K562 (cell line): ENCODE results near the gene NRN1. TPM values are rescaled to one million over a fixed set of nuclear protein-coding genes. Genes with fewer than 3 reads are reported as not detected.

Experiments
- ATAC-seq: fragments of 200-7000 bp; cut with Tn5 transposase; 3 replicates; pipeline ENCODE4 v1.9.1; 2020; ENCODE audit warnings: moderate library complexity
- BruUV-seq: library from RNA; stranded (reverse); fragments of 400-500 nt; replicated peaks from 2 replicates; lab custom pipeline; 2021; lab: Mats Ljungman, UMichigan
- CTCF ChIA-PET: fragments of 300-600 bp; formaldehyde crosslinking; extraction: SDS; loops from one replicate; lab custom pipeline; 2021; ENCODE audit warnings: low intra/inter-chr PET ratio; lab: Yijun Ruan, JAX
- POLR2A ChIA-PET: fragments of 300-600, 350-650 bp; sonication (Branson Sonifier 250); formaldehyde crosslinking; extraction: SDS; loops from one replicate; lab custom pipeline; 2021; ENCODE audit warnings: antibody characterized with exemption, inconsistent platforms; lab: Yijun Ruan, JAX
- DNase-seq, 4 experiments: peaks; one replicate each; pipeline versions ENCODE4 v3.0.0 to v3.0.0-alpha.2; 2011 to 2018; ENCODE audit warnings: low spot score in 3 of 4, mixed read lengths in 3 of 4; ENCODE audit errors: extremely low read depth in 1 of 4
- FAIRE-seq: peaks from 2 replicates; lab custom pipeline; 2011; peaks lifted over from hg19 to GRCh38; lab: Jason Lieb, UNC
- H2AFZ ChIP-seq: 2 replicates; pipeline ENCODE4 v1.6.0; 2011; ENCODE audit warnings: low read depth, low read length, control low read depth, inconsistent platforms
- H3K27ac ChIP-seq: fragments of 200-600 bp; 3 replicates; pipeline ENCODE4 v1.8.0; 2011; ENCODE audit warnings: low read depth, mild to moderate bottlenecking, control low read depth, inconsistent platforms, low read length, moderate library complexity, mixed read lengths; ENCODE audit errors: extremely low read depth
- H3K27me3 ChIP-seq, 2 experiments: fragments of 300-600 bp in 1 of 2; 2 replicates in 1 of 2; 3 replicates in 1 of 2; pipeline versions ENCODE4 v1.6.0 to v1.8.0; 2011; ENCODE audit warnings: inconsistent platforms in 2 of 2, low read length in 2 of 2, mild to moderate bottlenecking in 1 of 2, mixed read lengths in 1 of 2, moderate library complexity in 1 of 2; ENCODE audit not compliant: control insufficient read depth in 2 of 2, insufficient read depth in 2 of 2
- H3K36me3 ChIP-seq: fragments of 300-600 bp; 3 replicates; pipeline ENCODE4 v1.8.0; 2011; ENCODE audit warnings: mild to moderate bottlenecking, low read length, inconsistent platforms; ENCODE audit not compliant: control insufficient read depth, insufficient read depth
- H3K4me1 ChIP-seq, 2 experiments: fragments of 200-600 bp in 1 of 2; replicated peaks in 1 of 2; 2 replicates in 1 of 2; 3 replicates in 1 of 2; pipeline versions ENCODE4 v1.5.1 to v1.8.0; 2011; ENCODE audit warnings: inconsistent platforms in 2 of 2, low read length in 2 of 2, mild to moderate bottlenecking in 1 of 2, mixed read lengths in 1 of 2, moderate library complexity in 1 of 2; ENCODE audit not compliant: control insufficient read depth in 2 of 2, insufficient read depth in 2 of 2
- H3K4me2 ChIP-seq: 2 replicates; pipeline ENCODE4 v1.6.1; 2011; ENCODE audit warnings: low read length, control low read depth, inconsistent platforms, mixed read lengths; ENCODE audit not compliant: insufficient read depth
- H3K4me3 ChIP-seq: fragments of 200-600 bp; sonication (generic), shearing (Covaris generic); 2 replicates; pipeline ENCODE4 v1.5.1; 2016; ENCODE audit warnings: control low read depth, inconsistent platforms
- H3K79me2 ChIP-seq: fragments of 200-600 bp; 3 replicates; pipeline ENCODE4 v1.8.0; 2011; ENCODE audit warnings: low read length, inconsistent platforms; ENCODE audit not compliant: control insufficient read depth, insufficient read depth
- H3K9ac ChIP-seq, 2 experiments: 2 replicates each; pipeline versions ENCODE4 v1.6.0 to v1.6.1; 2011; ENCODE audit warnings: low read depth in 2 of 2, low read length in 2 of 2, control low read depth in 1 of 2, inconsistent platforms in 1 of 2, mild to moderate bottlenecking in 1 of 2, mixed read lengths in 1 of 2; ENCODE audit not compliant: insufficient read depth in 1 of 2
- H3K9me1 ChIP-seq: one replicate; pipeline ENCODE4 v1.6.0; 2011; ENCODE audit warnings: inconsistent platforms, mild to moderate bottlenecking, low read length, moderate library complexity; ENCODE audit not compliant: control insufficient read depth, insufficient read depth
- H3K9me3 ChIP-seq: replicated peaks from 2 replicates; pipeline ENCODE4 v1.5.1; 2011; ENCODE audit warnings: low read depth, low read length, inconsistent platforms; ENCODE audit not compliant: control insufficient read depth, insufficient read depth
- H4K20me1 ChIP-seq: replicated peaks from 2 replicates; pipeline ENCODE4 v1.6.1; 2011; ENCODE audit warnings: low read length, inconsistent platforms, mixed read lengths; ENCODE audit not compliant: control insufficient read depth, insufficient read depth
- CHCHD3 ChIP-seq: fragments of 250-450 bp; sonication (Bioruptor Pico); IDR thresholded peaks from 2 replicates; pipeline ENCODE4 v2.1.2; 2022; ENCODE audit warnings: mild to moderate bottlenecking
- E4F1 ChIP-seq: fragments of 250-450 bp; sonication (Bioruptor Pico); IDR thresholded peaks from 2 replicates; pipeline ENCODE4 v1.5.0; 2021; ENCODE audit warnings: mild to moderate bottlenecking, borderline replicate concordance
- EGR1 ChIP-seq: fragments of 450-650 bp; conservative IDR thresholded peaks from 2 replicates; pipeline ENCODE4 v1.6.1; 2017; ENCODE audit warnings: mild to moderate bottlenecking
- MAFG ChIP-seq: fragments of 450-650 bp; conservative IDR thresholded peaks from 2 replicates; pipeline ENCODE4 v1.6.1; 2016; ENCODE audit warnings: missing genetic modification characterization, missing compliant biosample characterization
- MLX ChIP-seq, 2 experiments: fragments of 450-650 bp in 1 of 2; sonication (generic) in 1 of 2; formaldehyde crosslinking; conservative IDR thresholded peaks; 2 replicates each; pipeline versions ENCODE4 v1.4.0 to v1.8.1; 2020 to 2022; ENCODE audit warnings: mild to moderate bottlenecking in 1 of 2, missing genetic modification reagents in 1 of 2
- NBN ChIP-seq: fragments of 450-650 bp; IDR thresholded peaks from 2 replicates; pipeline ENCODE4 v1.6.1; 2016; ENCODE audit warnings: low read depth, mild to moderate bottlenecking
- PHB ChIP-seq: fragments of 250-450 bp; sonication (Bioruptor Pico); IDR thresholded peaks from 2 replicates; pipeline ENCODE4 v1.5.0; 2021
- PURB ChIP-seq: sonication (generic); formaldehyde crosslinking; IDR thresholded peaks from 2 replicates; pipeline ENCODE4 v1.9.0; 2021; ENCODE audit warnings: low read depth, mild to moderate bottlenecking, missing genetic modification reagents
- RBM15 ChIP-seq: fragments of 200-400 bp; formaldehyde crosslinking; IDR thresholded peaks from 2 replicates; pipeline ENCODE4 v1.6.1; 2018; ENCODE audit warnings: mild to moderate bottlenecking, low read length, moderate library complexity; ENCODE audit not compliant: insufficient read depth
- THRB ChIP-seq: fragments of 450-650 bp; formaldehyde crosslinking; conservative IDR thresholded peaks from 2 replicates; pipeline ENCODE4 v1.4.0; 2022; ENCODE audit warnings: mild to moderate bottlenecking, missing genetic modification characterization
- ZBTB2 ChIP-seq: fragments of 450-650 bp; IDR thresholded peaks from 2 replicates; pipeline ENCODE4 v1.6.1; 2016; ENCODE audit warnings: antibody characterized with exemption
- ZNF696 ChIP-seq: fragments of 250-450 bp; sonication (Bioruptor Pico); conservative IDR thresholded peaks from 2 replicates; pipeline ENCODE4 v1.4.0; 2020; ENCODE audit warnings: mild to moderate bottlenecking, moderate library complexity
- ZNF766 ChIP-seq: fragments of 200-800 bp; sonication (Bioruptor generic); conservative IDR thresholded peaks from 2 replicates; pipeline ENCODE4 v1.6.1; 2016; ENCODE audit warnings: missing genetic modification characterization, missing compliant biosample characterization
- WGBS: fragments of 100-300 bp; shearing (Covaris generic); methylation state at CpG from one replicate; pipeline ENCODE4 v1.1.6; 2016; ENCODE audit warnings: low coverage, mixed read lengths; ENCODE audit not compliant: insufficient coverage; ENCODE audit errors: missing lambda C conversion rate; 5-methylcytosine and 5-hydroxymethylcytosine counted together
- in situ Hi-C: fragments of 300-500 bp; cut with MboI; formaldehyde crosslinking; loops from 4 replicates; pipeline ENCODE4 v1.15.0; 2018; ENCODE audit warnings: inconsistent platforms, mixed read lengths
- intact Hi-C: fragments of 100-400 bp; cut with micrococcal nuclease; formaldehyde crosslinking; loops from 2 replicates; pipeline ENCODE4 v1.14.2; 2022
- polyA plus RNA-seq, 8 experiments: library from polyadenylated mRNA; depleted of rRNA in 4 of 8; stranded (reverse) in 5 of 8; unstranded in 3 of 8; fragments of >200 nt; fragmentation: Nextera tagmentation in 2 of 8; fragmentation: Illumina TruSeq in 1 of 8; extraction: Ambion mirVana in 2 of 8; extraction: Trizol in 1 of 8; gene quantifications; 2 replicates each; pipeline versions ENCODE4 v1.2.1 to v1.2.3, GENCODE V29; 2011 to 2014; ENCODE audit warnings: inconsistent platforms in 1 of 8, missing spikeins in 1 of 8
- total RNA-seq, 7 experiments: library from RNA; depleted of rRNA in 6 of 7; stranded (reverse); fragments of >200 nt in 6 of 7; fragmentation: Illumina TruSeq in 2 of 7; extraction: Trizol in 2 of 7; gene quantifications; 2 replicates each; pipeline versions ENCODE4 v1.2.1 to v1.2.3, GENCODE V29; 2011 to 2021; ENCODE audit warnings: low replicate concordance in 1 of 7

Gene NRN1
- total and polyA plus RNA-seq, 9 of the 15 experiments (the other 6 are each of a cell fraction or from before 2014, with no cell fraction given): not detected

- TF ChIP-seq EGR1 (no peak), ZNF766 (CRISPR knock-in tag) (no peak), THRB (CRISPR knock-in tag) (no peak), NBN (no peak), ZBTB2 (no peak)
- TF ChIP-seq, all 486 proteins: peak for 0
Measured at GRCh38 chr6:6003621-6004366, 2.9 kb downstream of the NRN1 start (continued).

- ChIA-PET POLR2A (interaction anchor here (0.8 kb wide), 1 partner anchor 27 kb away, joined by 3 read pairs; no protein-coding TSS in a partner anchor), CTCF (no interaction called here)
- Histone ChIP-seq H4K20me1 (peaks cover 4% of the 10 kb centered on the region; the same call in 1 of the 2 replicates), H3K9me1 (no peaks in the 10 kb centered on the region), H3K4me2 (no peak overlapping the region), H3K79me2 (no peaks in the 10 kb centered on the region), H2AFZ (no peak overlapping the region), H3K4me3 (no peak overlapping the region), H3K4me1 (peaks cover 0 to 27% of the 10 kb centered on the region in 2 experiments; a peak in 1 of 5 replicates), H3K27ac (no peak overlapping the region), H3K36me3 (no peaks in the 10 kb centered on the region), H3K9me3 (no peaks in the 10 kb centered on the region; the same call in 1 of the 2 replicates), H3K9ac (no peak overlapping the region), H3K27me3 (peaks cover 65 to 81% of the 10 kb centered on the region in 2 experiments)
- in situ Hi-C loops: no loop called here
- WGBS: 7% methylated on average over 43 of the region's 48 CpGs
- ATAC-seq (no peak), FAIRE-seq (no peak), DNase-seq (no peak)
- intact Hi-C loops: no loop called here
- no TSS peak for BruUV-seq
- TF ChIP-seq CHCHD3 (CRISPR knock-in tag): no peak
- TF ChIP-seq E4F1 (CRISPR knock-in tag): no peak
- no peak for TF ChIP-seq RBM15
- TF ChIP-seq ZNF696: no peak
- TF ChIP-seq MAFG: no peak
- no peak for TF ChIP-seq MLX (CRISPR knock-in tag; conservative IDR thresholded peaks at IDR 0.05)
- no peak for TF ChIP-seq PHB
- no peak for TF ChIP-seq PURB
Measured at GRCh38 chr6:6002848-6003620, 3.7 kb downstream of the NRN1 start.
